ENCODE data around the gene ADGRD1.
"Not testable (repeated sequence)": the region's sequence is repeated elsewhere in the genome, so short reads cannot be mapped to it uniquely, and the experiment has no call there.

The ADGRD1 gene

GRCh38 chr12:131061041-131061806 is 107.5 kb downstream of the ADGRD1 start:
- DNase-seq = no peak

GRCh38 chr12:131063413-131063812 is 109.7 kb downstream of the ADGRD1 start:
- DNase-seq = no peak

GRCh38 chr12:131063960-131064359 is 110.3 kb downstream of the ADGRD1 start:
- DNase-seq = no peak

GRCh38 chr12:131065279-131065678 is 111.6 kb downstream of the ADGRD1 start:
- no peak for DNase-seq

- no peak for DNase-seq
These were observed 112.1 kb downstream of the ADGRD1 start for GRCh38 chr12:131065801-131066200.

- DNase-seq = no peak
These were observed 112.6 kb downstream of the ADGRD1 start for GRCh38 chr12:131066207-131066885.

GRCh38 chr12:131066886-131067490 is 113.3 kb downstream of the ADGRD1 start:
- DNase-seq = no peak

GRCh38 chr12:131067981-131068851 is 114.5 kb downstream of the ADGRD1 start:
- no peak for DNase-seq

- DNase-seq = not testable (repeated sequence)
These were observed 115.4 kb downstream of the ADGRD1 start for GRCh38 chr12:131068926-131069720.

GRCh38 chr12:131070136-131070535 is 116.4 kb downstream of the ADGRD1 start:
- DNase-seq = not testable (repeated sequence)

- DNase-seq = not testable (repeated sequence)
These were observed 117.0 kb downstream of the ADGRD1 start for GRCh38 chr12:131070668-131071067.

GRCh38 chr12:131071234-131071820 is 117.6 kb downstream of the ADGRD1 start:
- not testable (repeated sequence) for DNase-seq

- DNase-seq = not testable (repeated sequence)
These were observed 118.2 kb downstream of the ADGRD1 start for GRCh38 chr12:131071950-131072349.

GRCh38 chr12:131072451-131073230 is 118.9 kb downstream of the ADGRD1 start:
- no peak for DNase-seq

- DNase-seq = no peak
These were observed 120.7 kb downstream of the ADGRD1 start for GRCh38 chr12:131074221-131075083.

GRCh38 chr12:131075194-131075593 is 121.5 kb downstream of the ADGRD1 start:
- DNase-seq = no peak

GRCh38 chr12:131075611-131076010 is 121.9 kb downstream of the ADGRD1 start:
- DNase-seq = no peak

GRCh38 chr12:131076296-131076695 is 122.6 kb downstream of the ADGRD1 start:
- no peak for DNase-seq

Data from Kasumi-1 (cell line).